ENCODE results near the gene IPCEF1. TPM values are rescaled to one million over a fixed set of nuclear protein-coding genes. Genes with fewer than 3 reads are reported as not detected.

IPCEF1 gene
- total RNA-seq: 0.33 and 0.51 TPM in 2 replicates

GRCh38 chr6:154356690-154357089, at the start of gene IPCEF1:
Gene IPCEF1, minus strand, starts transcription at chr6:154356803. Its CDS starts 90,856 bp downstream, at chr6:154265947.

Other genes with a start within 250 kb of the IPCEF1 start
- gene CNKSR3, start 153.9 kb upstream of the IPCEF1 start, total RNA-seq: 4.7 and 16.0 TPM in 2 replicates